ENCODE measurements around the gene CADPS2.

- TF ChIP-seq POLR2AphosphoS5 (IDR thresholded peaks at IDR 0.05; ENCODE audit: low read depth, low read length), result no peak
- no peak for TF ChIP-seq POLR2A (IDR thresholded peaks at IDR 0.05; ENCODE audit: low read depth, low read length)
- no peak for TF ChIP-seq TAF1 (IDR thresholded peaks at IDR 0.05; ENCODE audit: borderline replicate concordance, low read depth, low read length)
Measured at GRCh38 chr7:122752583-122752982, 133.7 kb downstream of the CADPS2 start.
